ENCODE measurements around the gene G6PC3. TPM values are rescaled to one million over a fixed set of nuclear protein-coding genes. Genes with fewer than 3 reads are reported as not detected.

G6PC3 gene
- total RNA-seq, 1 experiment from 2014 or later: 99.6 TPM

DNA sequence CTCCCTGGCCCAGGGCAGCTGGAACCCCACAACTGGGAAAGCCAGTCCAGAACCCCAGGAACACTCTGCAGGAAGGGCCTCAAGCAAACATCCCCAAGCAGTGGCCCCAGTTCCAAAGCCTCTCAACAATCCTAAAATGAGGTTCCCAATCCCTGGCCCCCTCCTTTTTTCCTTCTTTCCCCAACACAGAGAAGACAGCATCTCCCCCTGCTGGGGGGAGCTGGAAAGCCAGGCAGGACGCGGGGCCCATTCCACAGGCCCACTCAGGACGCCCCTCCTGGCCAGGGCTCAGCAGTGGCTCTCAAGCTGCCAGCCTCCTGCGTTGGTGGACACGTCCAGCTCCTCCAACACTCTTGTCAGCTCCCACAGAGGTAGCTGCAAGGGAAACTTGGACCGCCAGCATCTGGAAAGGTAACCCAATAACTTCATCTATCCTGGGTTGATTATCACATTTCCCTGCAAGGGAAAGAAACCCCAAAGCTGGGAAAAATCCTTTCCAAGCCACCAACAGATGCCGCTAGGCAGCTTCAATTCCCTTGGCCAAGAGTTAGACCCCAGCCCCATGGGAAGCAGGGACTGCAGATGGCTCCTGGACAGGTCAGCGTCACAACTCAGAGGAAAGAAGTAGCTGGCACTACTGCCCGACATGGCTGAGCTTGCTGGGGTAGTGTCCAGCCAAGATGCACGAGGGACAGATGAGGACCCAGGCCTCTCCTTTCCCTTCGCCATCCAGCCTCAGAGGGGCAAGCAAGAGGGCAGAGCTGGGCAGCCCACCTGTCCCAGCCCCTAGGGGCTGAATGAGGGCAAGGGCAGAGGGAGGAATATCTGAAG, 45.3 kb downstream of the G6PC3 start:
- CTCF ChIA-PET: interaction anchor here (0.6 to 3.1 kb wide), 13 partner anchors 8 to 807 kb away, joined by 3 to 19 read pairs (median 5); partner anchors contain the start of genes HDAC5 and LSM12
- no peaks in the 10 kb centered on the region for H3K9me3 Mint-ChIP-seq (ENCODE audit: low read depth, unreplicated experiment)
- intact Hi-C loops (cut with micrococcal nuclease; ENCODE audit: unreplicated experiment): loop anchor here (2.0 kb wide), 1 partner anchor 33 kb away; no protein-coding TSS in a partner anchor
- H3K4me1 Mint-ChIP-seq (ENCODE audit: low read depth, unreplicated experiment): no peaks in the 10 kb centered on the region
- TF ChIP-seq CTCF (IDR thresholded peaks at IDR 0.05; ENCODE audit: unreplicated experiment): peak; percentile 91
- H3K27me3 Mint-ChIP-seq (ENCODE audit: unreplicated experiment): no peaks in the 10 kb centered on the region
- no peak overlapping the region for H3K4me3 Mint-ChIP-seq (ENCODE audit: low read depth, unreplicated experiment)
- H3K27ac Mint-ChIP-seq (ENCODE audit: unreplicated experiment): no peak overlapping the region
- no TSS peak for BruUV-seq (replicated peaks)
- DNase-seq: peak; percentile 70
- peaks cover 10% of the 10 kb centered on the region for H3K36me3 Mint-ChIP-seq (ENCODE audit: insufficient read depth, unreplicated experiment)

DNA sequence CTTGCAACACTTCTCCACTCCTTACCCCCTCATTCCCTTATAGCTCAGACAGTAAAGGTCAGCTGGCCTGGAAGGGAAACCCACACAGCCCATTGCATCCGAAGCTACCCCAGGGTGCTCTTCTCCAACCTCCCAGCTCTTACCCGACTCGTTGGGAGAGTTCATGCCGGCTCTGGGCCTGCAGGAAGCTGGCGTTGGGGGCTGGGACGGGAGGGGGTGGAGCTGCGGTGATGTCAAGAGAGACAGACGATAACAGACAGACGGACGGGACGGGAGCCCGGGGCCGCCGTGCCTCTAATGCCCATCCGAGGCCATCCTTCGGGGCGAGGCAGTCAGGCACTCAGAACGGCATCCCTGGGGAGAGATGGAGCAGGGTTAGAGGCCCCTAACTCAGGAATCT, 46.8 kb downstream of the G6PC3 start:
- intact Hi-C loops (cut with micrococcal nuclease; ENCODE audit: unreplicated experiment): no loop called here
- BruUV-seq (replicated peaks): no TSS peak
- DNase-seq: no peak
- no peak overlapping the region for H3K4me3 Mint-ChIP-seq (ENCODE audit: low read depth, unreplicated experiment)
- no peak for TF ChIP-seq CTCF (IDR thresholded peaks at IDR 0.05; ENCODE audit: unreplicated experiment)
- CTCF ChIA-PET: interaction anchor here (3.1 kb wide), 1 partner anchor 34 kb away, joined by 19 read pairs; no protein-coding TSS in a partner anchor
- peaks cover 7% of the 10 kb centered on the region for H3K27me3 Mint-ChIP-seq (ENCODE audit: unreplicated experiment)
- peaks cover under 1% of the 10 kb centered on the region for H3K36me3 Mint-ChIP-seq (ENCODE audit: insufficient read depth, unreplicated experiment)
- no peaks in the 10 kb centered on the region for H3K4me1 Mint-ChIP-seq (ENCODE audit: low read depth, unreplicated experiment)
- no peak overlapping the region for H3K27ac Mint-ChIP-seq (ENCODE audit: unreplicated experiment)
- no peaks in the 10 kb centered on the region for H3K9me3 Mint-ChIP-seq (ENCODE audit: low read depth, unreplicated experiment)

- TF ChIP-seq CTCF (IDR thresholded peaks at IDR 0.05; ENCODE audit: unreplicated experiment): no peak
- Mint-ChIP-seq H3K27me3 (ENCODE audit: unreplicated experiment) (peaks cover 18% of the 10 kb centered on the region), H3K27ac (ENCODE audit: unreplicated experiment) (no peak overlapping the region), H3K4me3 (ENCODE audit: low read depth, unreplicated experiment) (no peak overlapping the region), H3K4me1 (ENCODE audit: low read depth, unreplicated experiment) (no peaks in the 10 kb centered on the region), H3K9me3 (ENCODE audit: low read depth, unreplicated experiment) (no peaks in the 10 kb centered on the region), H3K36me3 (ENCODE audit: insufficient read depth, unreplicated experiment) (peaks cover 13% of the 10 kb centered on the region)
- CTCF ChIA-PET: interaction anchor here (0.6 kb wide), 1 partner anchor 189 kb away, joined by 3 read pairs; no protein-coding TSS in a partner anchor
- intact Hi-C loops (cut with micrococcal nuclease; ENCODE audit: unreplicated experiment): no loop called here
- BruUV-seq (replicated peaks): no TSS peak
- no peak for DNase-seq
These were observed 48.0 kb downstream of the G6PC3 start for GRCh38 chr17:44118427-44119050.

DNA sequence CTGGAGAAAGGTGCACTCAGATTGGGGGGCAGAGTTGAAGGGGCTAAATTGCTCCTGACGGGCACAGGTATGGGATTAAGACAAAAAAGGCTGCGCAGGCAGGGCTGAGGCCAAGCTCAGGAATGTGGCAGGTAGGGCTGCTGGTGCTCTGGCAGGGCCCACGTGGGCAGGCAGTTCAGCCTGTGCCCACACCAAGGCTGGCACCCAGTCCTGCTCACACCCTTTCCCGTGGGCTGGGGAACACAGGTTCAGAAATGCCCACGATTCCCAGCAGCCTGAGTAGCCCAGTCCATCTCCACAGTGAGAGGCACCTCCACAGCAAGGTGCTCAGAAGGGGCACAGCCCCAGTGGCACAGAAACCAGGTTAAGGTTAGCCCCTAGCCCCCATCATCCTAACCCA, 48.5 kb downstream of the G6PC3 start:
- Mint-ChIP-seq H3K36me3 (ENCODE audit: insufficient read depth, unreplicated experiment) (peaks cover 18% of the 10 kb centered on the region), H3K27me3 (ENCODE audit: unreplicated experiment) (peaks cover 21% of the 10 kb centered on the region), H3K4me1 (ENCODE audit: low read depth, unreplicated experiment) (no peaks in the 10 kb centered on the region), H3K27ac (ENCODE audit: unreplicated experiment) (no peak overlapping the region), H3K9me3 (ENCODE audit: low read depth, unreplicated experiment) (no peaks in the 10 kb centered on the region), H3K4me3 (ENCODE audit: low read depth, unreplicated experiment) (no peak overlapping the region)
- CTCF ChIA-PET: interaction anchor here (0.6 kb wide), 1 partner anchor 190 kb away, joined by 3 read pairs; no protein-coding TSS in a partner anchor
- TF ChIP-seq CTCF (IDR thresholded peaks at IDR 0.05; ENCODE audit: unreplicated experiment): no peak
- intact Hi-C loops (cut with micrococcal nuclease; ENCODE audit: unreplicated experiment): no loop called here
- no TSS peak for BruUV-seq (replicated peaks)
- no peak for DNase-seq

All from Calu3 (cell line).